DMS79 treated with DMSO at 0.1 percent for 48 hours (cell line): ENCODE data around the gene SNRNP48.

Experiments used
- DNase-seq: peaks from one replicate; lab custom pipeline; 2025; lab: John Stamatoyannopoulos, UW

Gene SNRNP48, protein sequence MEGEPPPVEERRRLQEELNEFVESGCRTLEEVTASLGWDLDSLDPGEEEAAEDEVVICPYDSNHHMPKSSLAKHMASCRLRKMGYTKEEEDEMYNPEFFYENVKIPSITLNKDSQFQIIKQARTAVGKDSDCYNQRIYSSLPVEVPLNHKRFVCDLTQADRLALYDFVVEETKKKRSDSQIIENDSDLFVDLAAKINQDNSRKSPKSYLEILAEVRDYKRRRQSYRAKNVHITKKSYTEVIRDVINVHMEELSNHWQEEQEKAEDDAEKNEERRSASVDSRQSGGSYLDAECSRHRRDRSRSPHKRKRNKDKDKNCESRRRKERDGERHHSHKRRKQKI

DNA sequence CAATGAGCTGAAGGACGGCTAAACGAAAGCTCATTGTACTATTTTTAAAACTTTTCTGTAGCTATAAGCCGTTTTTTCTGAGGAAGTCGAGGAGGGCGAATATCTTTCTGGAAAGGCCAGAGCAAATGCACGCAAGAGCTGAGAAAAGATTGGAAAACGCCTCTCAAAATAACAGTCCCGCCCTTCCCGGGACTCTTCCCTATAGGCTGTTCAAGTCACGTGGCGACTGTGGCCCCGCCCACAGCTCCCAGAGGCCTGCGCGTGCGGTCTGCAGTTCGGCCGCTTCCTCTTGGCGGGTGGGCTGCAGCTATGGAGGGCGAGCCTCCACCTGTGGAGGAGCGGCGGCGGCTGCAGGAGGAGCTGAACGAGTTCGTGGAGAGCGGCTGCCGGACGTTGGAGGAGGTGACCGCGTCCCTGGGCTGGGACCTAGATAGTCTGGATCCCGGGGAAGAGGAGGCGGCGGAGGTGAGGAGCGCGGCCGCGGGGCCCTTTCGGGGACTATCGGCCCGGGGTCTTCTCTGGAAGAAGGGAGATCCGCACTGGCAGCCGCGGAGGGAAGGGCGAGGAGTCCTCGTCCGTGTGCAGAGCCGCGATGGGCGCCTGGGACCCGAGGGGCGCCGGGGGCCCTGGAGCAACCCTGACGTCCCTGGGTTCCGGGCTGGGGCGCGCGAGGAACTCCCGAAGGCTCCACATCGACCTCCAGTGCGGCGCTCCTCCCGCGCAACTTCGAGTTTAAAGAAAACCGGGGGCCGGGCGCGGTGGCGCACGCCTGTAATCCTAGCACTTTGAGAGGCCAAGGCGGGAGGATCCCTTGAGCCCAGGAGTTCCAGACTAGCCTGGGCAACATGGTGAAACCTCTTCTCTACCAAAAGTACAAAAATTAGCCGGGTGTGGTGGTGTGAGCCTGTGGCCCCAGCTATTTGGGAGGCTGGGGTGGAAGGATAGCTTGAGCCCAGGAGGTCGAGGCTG, at the start of gene SNRNP48:
Gene SNRNP48, plus strand, starts transcription at position 250 of the 969 bp plus-strand sequence. Its CDS starts 60 bp downstream, at position 310.
- DNase-seq: peak; percentile 66

DNA sequence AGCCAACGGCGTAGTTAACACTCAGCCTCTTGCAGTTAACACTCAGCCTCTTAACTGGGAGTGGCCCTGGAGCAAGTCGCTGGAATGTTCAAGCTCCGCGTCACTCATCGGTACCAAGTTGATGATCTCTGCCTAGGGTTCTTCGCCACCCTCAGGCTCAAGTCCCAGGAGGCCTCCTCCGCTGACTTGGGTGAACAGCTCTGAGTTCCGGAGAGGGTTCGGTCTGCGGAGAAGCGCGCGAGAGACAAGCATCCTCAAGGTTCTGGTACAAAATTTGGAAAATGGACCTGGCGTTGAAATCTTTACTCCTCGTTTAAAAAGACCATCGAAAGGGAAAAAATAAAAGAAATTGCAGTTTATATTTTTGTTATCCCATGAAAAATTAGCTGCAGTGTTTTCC, 49.4 kb upstream of the SNRNP48 start:
- no peak for DNase-seq

DNA sequence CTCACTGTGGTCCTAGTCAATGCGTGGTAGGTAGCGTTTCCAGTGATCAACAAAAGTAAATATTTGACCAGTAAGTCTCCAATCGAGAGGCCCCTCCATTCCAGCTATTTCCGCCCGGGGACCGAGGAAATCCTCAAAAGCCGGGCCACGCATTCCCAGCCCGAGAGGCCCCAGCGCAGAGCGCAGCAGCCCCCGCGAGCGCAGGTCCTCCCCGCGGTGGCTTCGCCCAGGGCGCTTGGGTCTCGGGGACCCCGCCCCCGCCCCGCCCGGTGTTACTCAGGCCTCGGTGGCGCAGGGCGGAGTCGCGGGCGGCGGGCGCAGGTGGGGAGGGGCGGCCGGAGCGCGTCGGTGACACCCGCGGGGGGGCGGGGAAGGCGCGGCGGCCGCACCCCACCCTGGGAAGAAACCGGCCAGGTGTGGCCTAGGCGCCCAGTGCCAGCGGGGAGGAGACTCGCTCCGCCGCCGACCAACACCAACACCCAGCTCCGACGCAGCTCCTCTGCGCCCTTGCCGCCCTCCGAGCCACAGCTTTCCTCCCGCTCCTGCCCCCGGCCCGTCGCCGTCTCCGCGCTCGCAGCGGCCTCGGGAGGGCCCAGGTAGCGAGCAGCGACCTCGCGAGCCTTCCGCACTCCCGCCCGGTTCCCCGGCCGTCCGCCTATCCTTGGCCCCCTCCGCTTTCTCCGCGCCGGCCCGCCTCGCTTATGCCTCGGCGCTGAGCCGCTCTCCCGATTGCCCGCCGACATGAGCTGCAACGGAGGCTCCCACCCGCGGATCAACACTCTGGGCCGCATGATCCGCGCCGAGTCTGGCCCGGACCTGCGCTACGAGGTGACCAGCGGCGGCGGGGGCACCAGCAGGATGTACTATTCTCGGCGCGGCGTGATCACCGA, 48.6 kb upstream of the SNRNP48 start, which contains the start of gene DSP:
Gene DSP, plus strand, starts transcription at position 497 of the 890 bp plus-strand sequence. Its CDS starts 245 bp downstream, at position 742.
- DNase-seq: peak; percentile 16

DNA sequence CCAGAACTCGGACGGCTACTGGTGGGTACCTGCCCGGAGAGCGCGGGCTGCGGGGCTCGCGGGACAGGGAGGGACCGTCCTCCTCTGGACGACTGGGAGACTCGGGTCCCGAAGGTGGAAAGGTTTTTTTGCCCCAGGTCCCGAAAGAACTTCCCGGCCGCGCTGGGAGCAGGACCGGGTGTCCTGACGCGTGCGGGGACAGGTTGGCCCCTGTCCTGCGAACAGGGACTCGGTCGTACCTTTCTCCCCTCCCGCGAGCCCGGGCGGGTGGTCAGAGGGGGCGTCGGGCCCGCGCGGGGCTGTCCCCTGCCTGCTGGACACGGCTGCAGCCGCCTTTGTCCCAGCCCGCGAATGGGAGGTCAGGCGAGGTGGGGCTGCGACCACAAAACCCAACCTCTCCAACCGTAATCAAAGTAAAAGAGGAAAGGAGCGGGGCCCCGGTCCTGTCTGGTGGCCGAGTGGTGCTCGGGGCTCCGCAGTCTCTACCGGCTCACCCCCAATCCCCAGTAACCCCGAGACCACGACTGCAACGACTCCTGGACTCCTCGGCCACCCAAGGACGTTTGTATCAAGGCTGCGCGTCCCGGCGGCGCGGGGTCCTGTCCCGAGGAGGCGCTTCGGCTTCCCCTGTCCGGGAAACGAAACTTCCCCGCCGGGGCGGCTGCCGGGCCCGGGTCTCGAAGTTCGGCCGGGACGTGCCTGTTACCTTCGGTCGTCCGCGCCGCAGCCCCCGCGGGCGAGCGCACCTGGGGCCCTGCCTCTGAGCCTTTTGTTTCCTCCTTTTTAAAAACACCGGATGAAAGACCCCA, 47.7 kb upstream of the SNRNP48 start:
- DNase-seq: no peak

DNA sequence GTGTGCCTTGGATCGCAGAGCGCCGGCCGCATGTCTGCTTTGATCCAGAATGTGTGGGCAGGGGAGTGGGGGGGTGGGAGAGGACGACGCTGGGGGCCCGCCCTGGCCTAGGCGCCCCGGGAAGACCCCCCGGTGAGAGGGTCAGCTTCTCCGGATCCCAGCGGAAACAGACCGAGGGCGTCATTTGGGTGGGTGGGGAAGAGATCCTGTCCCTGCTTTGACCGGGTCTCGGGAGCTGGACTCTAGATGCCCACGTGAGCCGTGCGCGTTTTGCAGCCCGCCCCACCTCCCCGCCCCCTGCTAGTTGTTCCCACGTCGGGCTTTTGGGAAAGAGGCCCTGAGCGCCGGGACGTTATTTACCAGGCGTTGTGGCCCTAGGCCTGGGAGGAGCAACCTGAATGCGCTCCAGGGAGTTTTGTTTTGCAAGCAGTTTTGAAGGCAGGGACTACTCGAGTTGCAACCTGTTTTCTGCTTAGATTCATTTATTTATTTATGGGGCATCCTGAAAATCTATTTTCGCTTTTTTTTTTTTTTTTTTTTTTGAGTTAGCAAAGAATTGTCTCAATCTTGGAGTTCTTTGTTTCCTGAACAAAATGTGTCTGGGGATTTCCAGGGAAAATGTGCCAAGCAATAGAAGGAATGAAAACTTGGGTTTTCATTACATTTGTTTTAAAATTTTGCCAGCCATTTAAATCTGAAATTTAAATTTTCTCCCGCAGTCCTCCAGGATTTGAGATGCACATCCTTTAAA, 46.9 kb upstream of the SNRNP48 start:
- DNase-seq: peak; percentile 17

DNA sequence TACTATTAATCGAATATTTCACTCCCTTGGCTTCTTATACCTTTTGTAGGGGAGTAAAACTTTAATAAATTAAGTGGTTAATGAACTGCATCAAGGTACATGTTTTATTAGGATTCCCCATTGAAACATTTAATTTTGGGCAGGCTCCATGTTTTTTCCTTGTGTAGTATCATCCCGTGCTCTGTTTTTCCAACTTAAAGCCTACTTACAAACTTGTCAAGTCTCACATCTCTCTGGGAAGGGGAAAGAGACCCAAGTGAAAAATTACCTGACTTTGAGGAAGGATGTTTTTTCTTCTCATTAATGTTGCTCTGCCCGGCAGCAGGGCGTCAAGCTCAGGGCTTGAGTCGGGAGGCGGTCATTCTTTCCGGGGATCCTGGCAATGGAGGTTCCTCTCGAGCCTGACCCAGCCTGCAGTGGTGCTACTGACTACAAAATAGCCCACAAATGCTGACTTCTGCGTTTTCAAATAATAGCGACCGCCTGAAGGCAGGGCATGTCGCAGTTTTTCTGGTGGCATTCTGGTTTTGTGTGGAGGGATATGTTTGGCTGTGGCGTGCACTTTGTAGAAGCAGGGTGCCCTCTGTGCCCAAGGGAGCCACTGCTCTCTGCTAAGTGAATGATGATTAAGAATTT, 46.1 kb upstream of the SNRNP48 start:
- no peak for DNase-seq

DNA sequence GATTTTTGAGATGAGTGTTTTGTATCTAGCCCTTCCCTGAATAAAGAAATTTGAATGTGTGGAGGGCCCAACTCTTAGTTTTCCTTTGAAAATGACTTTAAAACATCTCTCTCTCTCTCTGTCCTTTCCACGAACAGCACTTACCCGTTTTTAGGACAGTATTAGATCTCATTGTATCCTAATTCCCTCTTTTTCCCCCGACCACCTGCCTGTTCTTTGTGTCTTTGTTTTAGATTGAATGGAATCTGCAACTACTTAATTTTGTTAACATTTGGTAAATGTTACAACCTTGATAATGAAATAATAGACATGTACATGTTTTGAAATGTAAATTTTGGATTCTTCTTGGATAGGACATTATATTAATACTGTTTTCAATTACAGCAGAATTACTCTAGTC, 45.4 kb upstream of the SNRNP48 start:
- no peak for DNase-seq

DNA sequence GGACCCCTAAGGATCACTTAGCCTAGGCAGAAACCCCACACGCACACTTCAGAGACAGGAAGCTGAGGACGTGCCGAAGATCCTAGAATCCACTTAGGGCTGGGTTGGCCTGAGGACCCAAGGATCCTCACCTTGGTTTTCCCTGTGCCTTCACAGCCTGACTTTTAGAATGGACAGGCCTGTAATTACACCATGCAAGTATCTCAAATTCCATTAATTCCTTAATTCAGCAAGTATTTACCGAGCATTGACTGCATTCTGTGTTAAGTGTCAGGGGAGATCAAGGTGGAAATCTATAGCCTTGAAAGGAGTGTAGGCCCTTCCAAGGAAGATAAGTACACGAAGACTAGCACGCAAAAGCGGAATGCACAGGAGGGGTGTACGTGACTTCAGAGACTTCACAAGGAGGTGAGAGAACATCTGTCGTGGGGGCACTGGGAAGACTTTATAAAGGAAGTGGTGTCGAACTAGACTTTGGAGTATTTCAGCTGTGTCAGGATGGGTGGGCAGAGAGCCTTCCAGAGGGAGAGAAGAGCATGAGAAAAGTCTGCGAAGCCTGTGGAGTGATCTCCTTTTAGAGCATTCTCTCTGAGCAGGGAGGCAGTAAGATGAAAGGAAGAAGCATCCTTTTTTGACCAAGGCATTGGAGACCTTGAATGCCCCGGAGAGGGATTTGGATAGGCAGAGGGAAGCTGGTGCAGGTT, 44.5 kb upstream of the SNRNP48 start:
- no peak for DNase-seq

DNA sequence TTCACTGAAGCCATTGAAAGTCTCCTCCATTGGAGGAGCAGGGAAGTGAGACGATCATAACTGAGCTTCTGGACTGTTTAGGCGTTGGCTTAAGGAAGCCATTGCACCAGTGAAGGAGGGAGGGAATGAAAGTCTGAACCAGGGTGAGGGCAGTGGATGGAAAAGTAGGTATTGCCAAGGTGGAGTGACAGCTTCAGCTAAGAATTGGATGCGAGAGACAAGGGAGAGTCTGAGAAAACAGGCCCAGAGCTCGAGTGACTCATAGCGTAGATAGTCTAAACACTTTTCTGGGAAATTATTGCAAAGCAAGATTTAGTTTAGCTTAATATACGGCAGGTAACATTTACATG, 44.0 kb upstream of the SNRNP48 start:
- no peak for DNase-seq

DNA sequence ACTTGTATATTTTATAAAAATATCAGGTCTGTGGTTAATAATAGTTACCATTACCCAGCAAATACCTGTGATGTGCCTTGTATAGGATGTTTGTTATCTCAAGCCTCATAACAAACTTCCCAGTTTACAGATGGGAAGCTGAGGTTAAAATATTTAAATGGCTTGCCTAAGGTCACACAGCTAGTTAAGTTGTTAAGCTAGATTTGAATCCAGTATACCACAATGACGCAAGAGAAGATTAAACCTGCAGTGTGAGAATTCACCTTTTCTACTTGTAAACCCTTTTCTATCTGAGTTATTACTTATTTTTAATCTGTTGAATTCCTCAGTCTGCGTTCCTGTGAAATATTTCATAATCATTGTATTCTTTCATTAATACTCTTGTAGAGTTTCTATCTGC, 43.6 kb upstream of the SNRNP48 start:
- no peak for DNase-seq

DNA sequence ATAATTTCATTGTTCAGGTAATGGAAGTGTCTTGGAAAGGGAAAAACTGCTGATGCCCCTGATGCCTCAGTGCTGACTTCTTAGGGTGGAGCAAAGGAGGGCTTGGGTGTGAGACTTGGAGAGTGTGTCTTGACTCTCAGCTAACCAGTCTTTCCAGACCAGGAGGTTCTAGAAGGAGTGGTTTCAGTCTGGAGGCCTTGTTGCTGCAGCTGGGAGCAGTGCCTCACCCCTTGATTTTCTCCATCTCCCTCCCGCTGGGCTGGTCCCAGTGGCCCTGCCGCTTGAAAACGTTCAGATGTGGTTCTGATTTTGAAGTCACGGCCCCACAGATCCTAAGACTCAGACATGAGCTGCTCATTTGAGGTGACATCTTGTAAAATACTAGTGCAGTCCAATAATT, 43.1 kb upstream of the SNRNP48 start:
- DNase-seq: no peak

DNA sequence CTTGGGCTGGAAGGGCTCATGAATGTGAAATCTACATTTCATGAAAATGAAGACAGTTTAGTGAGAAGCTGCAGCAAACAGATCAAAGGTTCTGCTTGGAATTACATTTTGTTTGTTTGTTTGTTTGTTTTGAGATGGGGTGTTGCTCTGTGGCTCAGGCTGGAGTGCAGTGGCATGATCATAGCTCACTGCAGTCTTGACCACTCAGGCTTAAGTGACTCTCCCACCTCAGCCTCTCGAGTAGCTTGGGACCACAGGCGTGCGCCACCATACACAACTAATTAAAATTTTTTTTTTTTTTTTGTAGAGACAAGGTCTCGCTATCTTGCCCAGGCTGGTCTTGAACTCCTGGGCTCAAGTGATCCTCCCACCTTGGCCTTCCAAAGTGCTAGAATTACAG, 42.7 kb upstream of the SNRNP48 start:
- DNase-seq: no peak

DNA sequence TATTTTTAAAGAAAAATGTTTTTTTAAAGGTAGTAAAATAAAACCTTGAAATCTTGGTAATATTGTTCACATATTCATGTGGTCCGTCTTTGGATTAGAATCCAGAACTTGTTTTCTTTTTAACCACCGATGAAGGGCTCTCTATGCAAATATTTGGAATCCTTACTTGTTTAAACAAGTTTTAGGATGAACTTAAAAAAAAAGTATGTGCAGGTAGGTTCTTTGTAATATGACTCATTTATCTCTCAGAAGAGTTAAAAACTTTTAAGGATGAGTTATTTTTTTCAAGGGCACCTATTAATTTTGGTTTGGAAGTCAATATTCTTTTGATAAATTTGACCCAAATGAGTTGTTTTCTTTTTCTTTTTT, 39.6 kb upstream of the SNRNP48 start:
- DNase-seq: no peak

DNA sequence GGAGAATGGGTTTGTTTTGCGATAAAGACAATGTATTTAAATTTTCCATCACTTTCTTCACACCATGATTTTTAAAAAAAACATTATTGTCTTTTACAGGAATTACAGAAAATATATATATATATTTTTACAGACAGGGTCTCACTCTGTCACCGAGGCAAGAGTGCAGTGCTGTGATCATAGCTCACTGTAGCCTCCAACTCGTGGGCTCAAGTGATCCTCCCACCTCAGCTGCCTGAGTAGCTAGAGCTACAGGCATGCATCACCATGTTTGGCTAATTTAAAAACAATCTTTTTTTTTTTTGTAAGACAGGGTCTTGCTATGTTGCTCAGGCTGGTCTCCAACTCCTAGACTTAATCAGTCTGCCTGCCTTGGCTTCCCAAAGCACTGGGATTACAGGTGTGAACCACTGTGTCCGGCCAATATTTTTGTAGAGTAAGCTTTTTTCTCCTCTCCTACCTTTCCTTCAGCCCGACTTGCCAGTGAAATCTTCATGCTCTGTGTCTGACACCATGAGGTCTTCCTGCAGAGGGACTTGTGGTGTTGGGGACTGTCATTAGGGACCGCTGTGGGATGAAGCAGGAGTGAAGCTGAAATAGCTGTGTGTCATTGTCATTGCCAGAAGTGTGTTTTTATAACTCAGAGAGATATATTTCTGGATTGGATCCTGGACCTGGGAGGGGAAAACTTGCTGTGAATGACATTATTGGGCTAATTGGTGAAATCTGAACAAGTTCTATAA, 35.3 kb upstream of the SNRNP48 start:
- no peak for DNase-seq

DNA sequence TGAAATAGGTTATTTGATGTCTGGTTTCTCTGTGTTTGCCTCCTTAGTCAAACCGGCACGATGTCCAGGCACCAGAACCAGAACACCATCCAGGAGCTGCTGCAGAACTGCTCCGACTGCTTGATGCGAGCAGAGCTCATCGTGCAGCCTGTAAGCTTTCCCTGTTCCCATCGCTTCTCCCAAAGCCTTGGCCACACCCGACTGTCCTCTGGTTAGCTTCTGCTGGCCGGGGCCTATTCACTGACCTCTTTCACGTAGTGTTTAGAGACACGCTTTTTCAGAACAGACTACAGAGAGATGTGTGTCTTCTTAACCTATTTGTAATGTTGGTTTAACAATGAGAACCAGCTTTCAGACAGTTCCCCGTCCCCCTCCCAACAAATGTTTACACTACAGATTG, 34.3 kb upstream of the SNRNP48 start:
- no peak for DNase-seq

DNA sequence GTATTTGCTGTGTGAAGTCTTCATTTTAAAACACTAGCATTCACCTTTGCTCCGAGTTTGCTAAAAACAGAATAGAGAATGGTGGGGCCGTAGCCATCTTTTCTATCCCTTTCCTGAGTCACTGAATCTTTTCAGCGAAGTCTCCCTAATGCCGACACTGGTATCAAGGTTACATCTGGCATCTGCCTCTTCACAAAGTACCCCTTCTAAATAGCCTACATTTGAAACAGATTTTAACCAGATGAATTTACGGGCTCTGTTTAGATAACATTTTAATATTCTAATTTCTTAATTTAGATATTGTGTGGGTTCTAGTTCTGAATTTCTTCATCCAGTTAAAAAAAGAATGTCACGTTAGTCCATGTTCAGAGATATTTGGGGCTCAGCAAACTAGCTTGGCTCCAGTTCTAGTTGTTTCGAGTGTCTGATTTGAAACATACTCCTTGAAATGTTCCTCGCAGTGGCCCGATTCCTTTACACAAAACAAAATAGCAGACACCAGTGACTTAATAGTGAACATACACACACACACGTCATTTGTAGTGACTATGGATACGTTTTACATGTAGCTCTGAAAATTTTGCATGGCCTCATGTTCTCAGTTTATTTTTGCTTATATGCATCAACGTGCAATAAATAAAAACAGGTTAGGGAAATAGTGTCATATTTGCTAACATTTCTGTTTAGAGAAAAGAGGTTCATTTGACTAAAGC, 33.4 kb upstream of the SNRNP48 start:
- DNase-seq: no peak

DNA sequence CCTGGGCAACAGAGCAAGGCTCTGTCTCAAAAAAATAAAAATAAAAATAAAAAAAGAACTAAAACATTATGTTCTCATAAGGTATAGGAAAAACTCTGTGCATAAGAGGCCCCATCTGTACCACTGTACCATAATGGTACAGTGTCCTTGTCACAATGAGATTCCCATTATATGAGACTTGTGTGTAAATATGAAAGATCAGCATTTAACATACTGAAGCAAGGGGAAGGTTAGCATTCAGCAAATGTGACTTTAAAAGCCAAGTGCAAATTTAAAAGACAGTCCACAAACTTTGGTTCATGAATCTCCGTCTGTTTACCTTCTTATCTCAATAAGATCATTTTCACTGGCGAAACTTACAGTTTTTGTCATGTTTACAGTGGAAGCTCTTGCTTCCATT, 32.3 kb upstream of the SNRNP48 start:
- no peak for DNase-seq

DNA sequence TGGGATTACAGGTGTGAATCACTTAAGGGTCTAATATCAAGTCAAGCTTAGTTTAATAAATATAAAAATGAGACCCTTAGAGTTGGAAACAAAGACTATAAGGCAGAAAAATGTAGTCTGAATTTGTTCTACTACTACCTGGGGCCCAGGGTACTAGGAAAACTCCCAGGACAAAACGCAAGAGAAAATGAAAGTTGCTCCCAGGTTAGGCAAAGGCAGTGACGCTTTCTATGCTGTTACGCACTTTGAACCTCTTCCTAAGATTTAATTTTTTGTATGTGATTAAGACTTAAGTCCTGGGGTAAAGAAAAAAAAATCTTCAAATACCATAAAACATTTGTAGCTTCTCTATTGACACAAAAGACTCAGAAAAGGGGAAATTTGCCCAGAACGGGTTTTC, 31.2 kb upstream of the SNRNP48 start:
- no peak for DNase-seq
